ENCODE results near the gene APOB. TPM values are rescaled to one million over a fixed set of nuclear protein-coding genes. Genes with fewer than 3 reads are reported as not detected.

The APOB gene
- total and polyA plus RNA-seq, 2 of the 13 experiments (the other 11 are each of a cell fraction or from before 2014, with no cell fraction given): 1,569 to 2,515 TPM

DNA sequence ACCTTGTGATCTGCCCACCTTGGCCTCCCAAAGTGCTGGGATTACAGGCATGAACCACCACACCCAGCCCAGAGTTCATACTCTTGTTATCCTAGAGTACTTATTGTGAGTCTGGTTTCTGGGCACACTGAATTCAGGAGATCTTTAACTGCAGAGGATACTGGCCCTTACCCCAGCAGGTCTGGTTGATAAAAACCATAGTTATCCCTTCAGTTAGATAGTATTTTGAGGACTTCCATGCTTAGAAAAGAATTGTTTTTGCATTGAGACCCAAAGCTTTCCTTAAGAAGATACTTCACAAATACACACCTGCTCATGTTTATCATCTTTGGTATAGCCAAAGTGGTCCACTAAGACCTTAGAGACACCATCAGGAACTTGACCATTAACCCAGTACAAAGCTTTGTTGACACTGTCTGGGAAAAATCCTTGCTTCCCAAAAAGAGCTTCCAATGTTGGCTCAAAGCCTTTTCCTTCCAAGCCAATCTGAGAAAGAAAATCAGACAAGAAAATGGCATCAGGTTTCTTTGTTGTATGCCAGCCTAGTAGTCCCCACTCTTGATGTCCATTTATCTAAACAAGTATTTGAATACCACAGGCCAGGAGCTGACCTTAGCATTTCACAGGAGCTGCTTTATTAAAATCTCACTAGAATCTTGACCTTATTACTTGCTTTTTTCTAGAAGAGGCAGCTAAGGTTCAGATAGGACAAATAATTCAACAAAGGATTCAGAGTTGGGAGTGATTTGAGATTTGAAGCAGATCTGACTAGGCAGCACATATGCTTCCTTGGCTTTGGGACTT is 17.2 kb downstream of the APOB start (continued):
- TF ChIP-seq ZBTB40 (IDR thresholded peaks at IDR 0.05): no peak
- no peak for TF ChIP-seq ZBTB40 (CRISPR knock-in tag; IDR thresholded peaks at IDR 0.05)
- TF ChIP-seq, protein P1, sequence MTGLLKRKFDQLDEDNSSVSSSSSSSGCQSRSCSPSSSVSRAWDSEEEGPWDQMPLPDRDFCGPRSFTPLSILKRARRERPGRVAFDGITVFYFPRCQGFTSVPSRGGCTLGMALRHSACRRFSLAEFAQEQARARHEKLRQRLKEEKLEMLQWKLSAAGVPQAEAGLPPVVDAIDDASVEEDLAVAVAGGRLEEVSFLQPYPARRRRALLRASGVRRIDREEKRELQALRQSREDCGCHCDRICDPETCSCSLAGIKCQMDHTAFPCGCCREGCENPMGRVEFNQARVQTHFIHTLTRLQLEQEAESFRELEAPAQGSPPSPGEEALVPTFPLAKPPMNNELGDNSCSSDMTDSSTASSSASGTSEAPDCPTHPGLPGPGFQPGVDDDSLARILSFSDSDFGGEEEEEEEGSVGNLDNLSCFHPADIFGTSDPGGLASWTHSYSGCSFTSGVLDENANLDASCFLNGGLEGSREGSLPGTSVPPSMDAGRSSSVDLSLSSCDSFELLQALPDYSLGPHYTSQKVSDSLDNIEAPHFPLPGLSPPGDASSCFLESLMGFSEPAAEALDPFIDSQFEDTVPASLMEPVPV (CRISPR knock-in tag; IDR thresholded peaks at IDR 0.05): peak; percentile 44; the same call in 1 of the 2 replicates
- no peak for TF ChIP-seq ZNF652 (CRISPR knock-in tag; IDR thresholded peaks at IDR 0.05; ENCODE audit: borderline replicate concordance, low read depth)
- no peak for TF ChIP-seq PAXIP1 (CRISPR knock-in tag; conservative IDR thresholded peaks at IDR 0.05)
- no peak for TF ChIP-seq GABPA (IDR thresholded peaks at IDR 0.05; ENCODE audit: low read depth, low read length)
- TF ChIP-seq GABPA (CRISPR knock-in tag; IDR thresholded peaks at IDR 0.05; ENCODE audit: low read depth): no peak
- TF ChIP-seq, protein P2, sequence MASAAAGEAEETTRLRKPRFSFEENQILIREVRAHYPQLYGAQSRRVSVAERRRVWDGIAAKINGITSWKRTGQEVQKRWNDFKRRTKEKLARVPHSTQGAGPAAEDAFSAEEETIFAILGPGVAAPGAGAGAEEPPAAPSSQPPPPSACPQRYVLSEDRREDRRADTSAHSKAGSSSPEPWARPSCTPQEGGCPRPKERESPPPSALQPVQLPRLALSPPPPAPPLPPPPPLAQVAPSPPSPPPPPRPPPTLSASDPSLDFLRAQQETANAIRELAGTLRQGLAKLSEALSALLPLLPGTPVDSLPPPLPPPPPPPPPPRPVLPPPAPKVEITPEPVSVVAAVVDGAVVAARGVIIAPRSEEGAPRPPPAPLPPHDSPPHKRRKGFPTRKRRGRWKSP (CRISPR knock-in tag; IDR thresholded peaks at IDR 0.05): 0 out of 2 replicates have a peak, but pooled peaks have one; percentile 31
- TF ChIP-seq, protein P3, sequence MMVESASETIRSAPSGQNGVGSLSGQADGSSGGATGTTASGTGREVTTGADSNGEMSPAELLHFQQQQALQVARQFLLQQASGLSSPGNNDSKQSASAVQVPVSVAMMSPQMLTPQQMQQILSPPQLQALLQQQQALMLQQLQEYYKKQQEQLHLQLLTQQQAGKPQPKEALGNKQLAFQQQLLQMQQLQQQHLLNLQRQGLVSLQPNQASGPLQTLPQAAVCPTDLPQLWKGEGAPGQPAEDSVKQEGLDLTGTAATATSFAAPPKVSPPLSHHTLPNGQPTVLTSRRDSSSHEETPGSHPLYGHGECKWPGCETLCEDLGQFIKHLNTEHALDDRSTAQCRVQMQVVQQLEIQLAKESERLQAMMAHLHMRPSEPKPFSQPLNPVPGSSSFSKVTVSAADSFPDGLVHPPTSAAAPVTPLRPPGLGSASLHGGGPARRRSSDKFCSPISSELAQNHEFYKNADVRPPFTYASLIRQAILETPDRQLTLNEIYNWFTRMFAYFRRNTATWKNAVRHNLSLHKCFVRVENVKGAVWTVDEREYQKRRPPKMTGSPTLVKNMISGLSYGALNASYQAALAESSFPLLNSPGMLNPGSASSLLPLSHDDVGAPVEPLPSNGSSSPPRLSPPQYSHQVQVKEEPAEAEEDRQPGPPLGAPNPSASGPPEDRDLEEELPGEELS (CRISPR knock-in tag; IDR thresholded peaks at IDR 0.05): 0 out of 2 replicates have a peak, but pooled peaks have one; percentile 3
- TF ChIP-seq PAF1 (CRISPR knock-in tag; IDR thresholded peaks at IDR 0.05): peak; percentile 67; the same call in 1 of the 2 replicates

All from HepG2 (cell line).